GM12892 (cell line): ENCODE measurements around the gene NOS3.

Source experiments
- POLR2A ChIP-seq: IDR thresholded peaks from 2 replicates; pipeline ENCODE4 v1.6.1; 2011; ENCODE audit warnings: low read depth, low read length, control low read depth
- POLR2AphosphoS5 ChIP-seq: IDR thresholded peaks from 2 replicates; pipeline ENCODE4 v1.6.1; 2011; ENCODE audit warnings: low read depth, low read length, control low read depth

- TF ChIP-seq POLR2A (no peak), POLR2AphosphoS5 (no peak)
Observed at GRCh38 chr7:151061213-151062110, 70.6 kb downstream of the NOS3 start.
